ENCODE results near the gene MACF1.

DNA sequence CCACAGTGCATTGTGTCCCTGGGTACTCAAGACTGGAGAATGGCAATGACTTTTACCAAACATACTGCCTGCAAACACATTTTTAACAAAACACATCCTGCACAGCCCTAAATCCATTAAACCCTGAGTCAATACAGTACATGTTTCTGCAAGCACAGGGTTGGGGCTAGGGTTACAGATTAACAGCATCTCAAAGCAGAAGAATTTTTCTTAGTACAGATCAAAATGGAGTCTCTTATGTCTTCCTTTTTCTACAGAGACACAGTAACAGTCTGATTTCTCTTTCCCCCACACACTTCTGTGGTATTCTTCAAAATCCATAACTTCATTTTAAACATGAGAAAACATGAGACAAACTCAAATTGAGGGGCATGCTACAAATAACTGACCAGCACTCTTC lies 300.8 kb downstream of the MACF1 start:
- TF ChIP-seq POLR2A (IDR thresholded peaks at IDR 0.05; ENCODE audit: low read depth, low read length), result no peak
- TF ChIP-seq TAF1 (IDR thresholded peaks at IDR 0.05; ENCODE audit: borderline replicate concordance, low read depth, low read length), result no peak
- TF ChIP-seq POLR2AphosphoS5 (IDR thresholded peaks at IDR 0.05; ENCODE audit: low read depth, low read length), result no peak
